Activated naive CD4-positive, alpha-beta T cell treated with anti-CD3 and anti-CD28 coated beads for 36 hours (primary cell): ENCODE data around the gene EYA3. TPM values are rescaled to one million over a fixed set of nuclear protein-coding genes. Genes with fewer than 3 reads are reported as not detected.
"Not testable (repeated sequence)": the region's sequence is repeated elsewhere in the genome, so short reads cannot be mapped to it uniquely, and the experiment has no call there.

Experiments
- CTCF ChIA-PET: fragments of 350-600 bp; sonication (Branson Sonifier 250); formaldehyde crosslinking; loops from one replicate; lab custom pipeline; 2021; ENCODE audit warnings: antibody characterized with exemption; lab: Charles Lee
- DNase-seq: peaks from one replicate; pipeline ENCODE4 v3.0.0-alpha.2; 2020
- H3K27ac Mint-ChIP-seq: one replicate; pipeline ENCODE4 v1.8.0; 2021; ENCODE audit warnings: mild to moderate bottlenecking, mixed read lengths
- H3K27me3 Mint-ChIP-seq: one replicate; pipeline ENCODE4 v1.8.0; 2021; ENCODE audit warnings: low read depth, mixed read lengths
- H3K36me3 Mint-ChIP-seq: one replicate; pipeline ENCODE4 v1.8.0; 2021; ENCODE audit warnings: low read depth, mixed read lengths
- H3K4me1 Mint-ChIP-seq: one replicate; pipeline ENCODE4 v1.8.0; 2021; ENCODE audit warnings: low read depth, mixed read lengths
- H3K4me3 Mint-ChIP-seq: one replicate; pipeline ENCODE4 v1.8.0; 2021; ENCODE audit warnings: mild to moderate bottlenecking, moderate library complexity, mixed read lengths
- H3K9me3 Mint-ChIP-seq: one replicate; pipeline ENCODE4 v1.8.0; 2021; ENCODE audit warnings: mixed read lengths
- intact Hi-C: fragments of 100-400 bp; cut with micrococcal nuclease; formaldehyde crosslinking; loops from one replicate; pipeline ENCODE4 v1.15.1; 2023
- total RNA-seq, 2 experiments: library from RNA; stranded (reverse); gene quantifications; one replicate each; pipeline ENCODE4 v1.2.3, GENCODE V29; 2021

EYA3 gene
- total RNA-seq, 2 experiments from 2014 or later: 25.4 to 25.9 TPM

DNA sequence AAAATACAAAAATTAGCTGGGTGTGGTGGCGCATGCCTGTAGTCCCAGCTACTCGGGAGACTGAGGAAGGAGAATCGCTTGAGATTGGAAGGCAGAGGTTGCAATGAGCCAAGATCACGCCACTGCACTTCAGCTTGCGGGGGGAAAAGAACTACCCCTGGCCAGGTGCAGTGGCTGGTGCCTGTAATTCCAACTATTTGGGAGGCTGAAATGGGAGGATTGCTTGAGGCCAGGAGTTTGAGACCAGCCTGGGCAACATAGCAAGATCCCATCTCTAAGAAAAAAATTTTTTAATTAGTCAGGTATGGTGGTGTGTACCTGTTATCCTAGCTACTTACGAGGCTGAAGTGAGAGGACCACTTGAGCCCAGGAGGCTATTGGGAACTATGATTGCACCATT is 93.9 kb downstream of the EYA3 start:
- CTCF ChIA-PET: interaction anchor here (1.0 to 1.3 kb wide), 4 partner anchors 14 to 137 kb away, joined by 3 to 4 read pairs (median 3); no protein-coding TSS in a partner anchor
- not testable (repeated sequence) for DNase-seq, H3K9me3 Mint-ChIP-seq, H3K4me3 Mint-ChIP-seq, H3K27ac Mint-ChIP-seq, H3K27me3 Mint-ChIP-seq
- Mint-ChIP-seq H3K4me1 (peaks cover 25% of the 10 kb centered on the region), H3K36me3 (peaks cover 24% of the 10 kb centered on the region)
- intact Hi-C loops: loop anchor here (5.0 to 10.0 kb wide), 2 partner anchors 48 to 320 kb away; partner anchors contain the start of gene IFI6

- no peak overlapping the region for H3K4me3 Mint-ChIP-seq
- no peaks in the 10 kb centered on the region for H3K9me3 Mint-ChIP-seq
- CTCF ChIA-PET: interaction anchor here (1.0 to 1.6 kb wide), 5 partner anchors 14 to 137 kb away, joined by 3 to 4 read pairs (median 3); partner anchors contain the start of gene EYA3
- no peak for DNase-seq
- intact Hi-C loops: loop anchor here (5.0 to 10.0 kb wide), 2 partner anchors 48 to 319 kb away; partner anchors contain the start of gene IFI6
- peaks cover 23% of the 10 kb centered on the region for H3K36me3 Mint-ChIP-seq
- peaks cover 25% of the 10 kb centered on the region for H3K4me1 Mint-ChIP-seq
- H3K27me3 Mint-ChIP-seq: no peaks in the 10 kb centered on the region
- H3K27ac Mint-ChIP-seq: no peak overlapping the region
Measured at GRCh38 chr1:27994060-27994459, 94.3 kb downstream of the EYA3 start.

- DNase-seq: peak; percentile 41
- Mint-ChIP-seq H3K4me3 (no peak overlapping the region), H3K27me3 (no peaks in the 10 kb centered on the region), H3K4me1 (peaks cover 25% of the 10 kb centered on the region), H3K27ac (peak overlapping the region; percentile 65), H3K9me3 (no peaks in the 10 kb centered on the region), H3K36me3 (peaks cover 21% of the 10 kb centered on the region)
- intact Hi-C loops: loop anchor here (5.0 to 10.0 kb wide), 2 partner anchors 49 to 318 kb away; partner anchors contain the start of gene IFI6
- CTCF ChIA-PET: interaction anchor here (0.6 to 1.6 kb wide), 7 partner anchors 53 to 947 kb away, joined by 3 to 4 read pairs (median 3); partner anchors contain the start of gene EYA3
Measured at GRCh38 chr1:27993241-27993640, 95.2 kb downstream of the EYA3 start.

DNA sequence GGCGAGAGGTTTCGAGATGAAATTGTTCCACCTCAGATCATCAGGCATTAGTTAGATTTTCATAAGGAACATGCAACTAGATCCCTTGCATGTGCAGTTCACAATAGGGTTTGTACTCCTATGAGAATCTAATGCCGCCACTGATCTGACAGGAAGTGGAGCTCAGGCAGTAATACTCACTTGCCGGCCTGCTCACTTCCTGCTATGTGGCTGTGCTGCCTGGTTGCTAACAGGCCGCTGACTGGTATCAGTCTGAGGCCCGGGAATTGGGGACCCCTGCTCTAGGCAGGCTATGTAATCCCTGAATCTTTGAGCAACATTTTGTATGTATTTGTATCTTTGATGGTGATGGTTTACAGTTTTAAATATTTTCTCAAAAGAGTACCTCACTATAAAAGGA is 96.1 kb downstream of the EYA3 start:
- H3K36me3 Mint-ChIP-seq: peaks cover 20% of the 10 kb centered on the region
- H3K27me3 Mint-ChIP-seq: no peaks in the 10 kb centered on the region
- CTCF ChIA-PET: interaction anchor here (0.7 to 1.6 kb wide), 3 partner anchors 96 to 367 kb away, joined by 3 to 4 read pairs (median 3); partner anchors contain the start of gene EYA3
- peak; percentile 70 for DNase-seq
- no peaks in the 10 kb centered on the region for H3K9me3 Mint-ChIP-seq
- no peak overlapping the region for H3K4me3 Mint-ChIP-seq
- peak overlapping the region; percentile 57 for H3K27ac Mint-ChIP-seq
- peaks cover 26% of the 10 kb centered on the region for H3K4me1 Mint-ChIP-seq
- intact Hi-C loops: loop anchor here (5.0 to 10.0 kb wide), 2 partner anchors 50 to 317 kb away; partner anchors contain the start of gene IFI6

DNA sequence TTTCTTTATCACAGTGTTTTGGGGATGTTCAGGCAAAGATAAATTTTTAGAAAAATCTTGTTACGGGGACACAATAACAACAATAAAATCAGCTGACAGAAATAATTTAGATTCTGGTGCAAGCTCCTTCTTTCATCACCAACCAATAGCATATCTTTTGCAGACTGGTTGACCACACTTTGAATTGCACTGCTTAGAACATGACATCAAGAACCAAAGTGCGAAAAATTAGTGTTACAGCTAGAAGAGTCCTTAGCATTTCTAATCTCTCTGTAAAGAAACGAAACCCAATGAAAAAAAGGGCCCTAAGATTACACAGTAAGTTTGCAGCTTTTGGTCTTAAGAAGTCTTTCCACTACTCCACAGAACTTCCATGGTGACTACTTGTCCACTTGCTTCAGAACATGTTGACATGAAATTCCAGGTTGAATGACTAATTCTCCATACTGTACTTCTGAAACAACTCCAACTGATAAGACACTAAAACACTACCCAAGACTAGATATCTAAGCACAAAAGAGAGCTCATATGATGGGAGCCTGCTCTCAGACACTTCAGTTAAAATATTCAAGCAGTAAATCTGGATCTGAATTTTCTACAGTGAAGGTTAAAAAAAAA is 97.4 kb downstream of the EYA3 start:
- H3K27ac Mint-ChIP-seq: no peak overlapping the region

GRCh38 chr1:27981145-27981544 is 107.3 kb downstream of the EYA3 start:
- Mint-ChIP-seq H3K4me1 (no peaks in the 10 kb centered on the region), H3K9me3 (no peaks in the 10 kb centered on the region), H3K27me3 (no peaks in the 10 kb centered on the region), H3K27ac (no peak overlapping the region), H3K4me3 (no peak overlapping the region), H3K36me3 (peaks cover 2% of the 10 kb centered on the region)
- no peak for DNase-seq
- CTCF ChIA-PET: interaction anchor here (0.6 to 3.4 kb wide), 5 partner anchors 10 to 123 kb away, joined by 3 to 23 read pairs (median 4); no protein-coding TSS in a partner anchor
- intact Hi-C loops: no loop called here

More for the DNA sequence above, 97.4 kb downstream of the EYA3 start:
- Mint-ChIP-seq H3K27me3 (no peaks in the 10 kb centered on the region), H3K4me3 (no peak overlapping the region), H3K9me3 (no peaks in the 10 kb centered on the region), H3K36me3 (peaks cover 22% of the 10 kb centered on the region), H3K4me1 (peaks cover 27% of the 10 kb centered on the region)
- no peak for DNase-seq
- CTCF ChIA-PET: interaction anchor here (0.6 kb wide), 1 partner anchor 534 kb away, joined by 5 read pairs; no protein-coding TSS in a partner anchor
- intact Hi-C loops: loop anchor here (5.0 to 10.0 kb wide), 2 partner anchors 51 to 316 kb away; partner anchors contain the start of gene IFI6

DNA sequence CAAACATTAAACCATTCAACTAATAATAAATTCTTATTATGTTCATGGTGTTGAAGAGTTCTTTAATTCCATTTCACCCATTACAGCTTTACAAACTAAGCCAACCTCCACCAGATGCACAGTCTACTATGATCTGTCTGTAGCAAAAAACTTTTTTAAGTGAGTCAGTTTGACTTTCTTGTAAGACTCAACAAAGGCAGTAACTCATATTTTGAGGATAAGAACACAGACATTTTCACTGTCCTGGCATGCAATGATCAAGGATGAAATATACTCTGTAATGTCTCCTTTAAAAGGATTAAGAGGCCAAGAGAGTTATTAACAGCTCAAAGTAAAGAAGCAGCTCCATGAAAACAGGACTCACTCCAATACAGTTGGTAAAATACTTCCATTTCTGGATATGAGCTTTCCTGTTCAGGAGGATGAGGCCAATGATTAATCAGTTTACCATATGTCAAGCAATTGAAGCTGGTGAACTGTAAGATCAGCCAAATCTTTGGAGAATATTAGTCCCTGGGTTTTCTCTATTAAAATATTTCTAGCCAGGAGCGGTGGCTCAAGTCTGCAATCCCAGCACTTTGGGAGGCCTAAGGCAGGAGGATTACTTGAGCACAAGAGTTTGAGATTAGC is 108.1 kb downstream of the EYA3 start:
- DNase-seq: no peak
- H3K27me3 Mint-ChIP-seq: no peaks in the 10 kb centered on the region
- CTCF ChIA-PET: interaction anchor here (0.5 to 3.4 kb wide), 7 partner anchors 9 to 172 kb away, joined by 3 to 23 read pairs (median 4); no protein-coding TSS in a partner anchor
- H3K27ac Mint-ChIP-seq: no peak overlapping the region
- H3K9me3 Mint-ChIP-seq: no peaks in the 10 kb centered on the region
- H3K4me1 Mint-ChIP-seq: no peaks in the 10 kb centered on the region
- intact Hi-C loops: no loop called here
- no peak overlapping the region for H3K4me3 Mint-ChIP-seq
- peaks cover 2% of the 10 kb centered on the region for H3K36me3 Mint-ChIP-seq

- Mint-ChIP-seq H3K27ac (no peak overlapping the region), H3K9me3 (no peaks in the 10 kb centered on the region), H3K27me3 (no peaks in the 10 kb centered on the region), H3K36me3 (peaks cover 2% of the 10 kb centered on the region), H3K4me1 (no peaks in the 10 kb centered on the region), H3K4me3 (no peak overlapping the region)
- intact Hi-C loops: loop anchor here (1.0 kb wide), 2 partner anchors 40 to 122 kb away; no protein-coding TSS in a partner anchor
- DNase-seq: no peak
- CTCF ChIA-PET: interaction anchor here (0.5 to 3.4 kb wide), 6 partner anchors 14 to 172 kb away, joined by 3 to 23 read pairs (median 4); no protein-coding TSS in a partner anchor
Measured at GRCh38 chr1:27979859-27980201, 108.6 kb downstream of the EYA3 start.

GRCh38 chr1:27979151-27979858 is 109.1 kb downstream of the EYA3 start:
- no peaks in the 10 kb centered on the region for H3K27me3 Mint-ChIP-seq
- no peaks in the 10 kb centered on the region for H3K4me1 Mint-ChIP-seq
- DNase-seq: no peak
- no peak overlapping the region for H3K4me3 Mint-ChIP-seq
- intact Hi-C loops: loop anchor here (1.0 kb wide), 2 partner anchors 39 to 121 kb away; no protein-coding TSS in a partner anchor
- no peak overlapping the region for H3K27ac Mint-ChIP-seq
- H3K9me3 Mint-ChIP-seq: no peaks in the 10 kb centered on the region
- H3K36me3 Mint-ChIP-seq: peaks cover 2% of the 10 kb centered on the region
- CTCF ChIA-PET: interaction anchor here (0.5 to 3.4 kb wide), 5 partner anchors 34 to 122 kb away, joined by 3 to 23 read pairs (median 4); no protein-coding TSS in a partner anchor

- H3K36me3 Mint-ChIP-seq: peaks cover 2% of the 10 kb centered on the region
- H3K27ac Mint-ChIP-seq: no peak overlapping the region
- CTCF ChIA-PET: no interaction called here
- H3K4me3 Mint-ChIP-seq: no peak overlapping the region
- peaks cover 4% of the 10 kb centered on the region for H3K4me1 Mint-ChIP-seq
- no peak for DNase-seq
- no peaks in the 10 kb centered on the region for H3K27me3 Mint-ChIP-seq
- intact Hi-C loops: no loop called here
- no peaks in the 10 kb centered on the region for H3K9me3 Mint-ChIP-seq
Measured at GRCh38 chr1:27974417-27974781, 114.0 kb downstream of the EYA3 start.

GRCh38 chr1:27973771-27974416 is 114.5 kb downstream of the EYA3 start:
- CTCF ChIA-PET: no interaction called here
- intact Hi-C loops: no loop called here
- H3K4me1 Mint-ChIP-seq: peaks cover 6% of the 10 kb centered on the region
- no peak overlapping the region for H3K27ac Mint-ChIP-seq
- no peak overlapping the region for H3K4me3 Mint-ChIP-seq
- H3K36me3 Mint-ChIP-seq: peaks cover 2% of the 10 kb centered on the region
- no peak for DNase-seq
- H3K27me3 Mint-ChIP-seq: no peaks in the 10 kb centered on the region
- no peaks in the 10 kb centered on the region for H3K9me3 Mint-ChIP-seq
